B cell (primary cell): Measurements from ENCODE around the gene HMCN1.

Experiments
- EZH2 ChIP-seq: IDR thresholded peaks from 2 replicates; pipeline ENCODE4 v1.6.1; 2012; ENCODE audit warnings: borderline replicate concordance, low read depth, mild to moderate bottlenecking, moderate library complexity, low read length; ENCODE audit not compliant: insufficient read depth, poor library complexity, severe bottlenecking
- TF ChIP-seq, protein P1 (sequence below): fragments of 200-600 bp; IDR thresholded peaks from one replicate; pipeline ENCODE4 v1.8.0; 2022; ENCODE audit warnings: antibody characterized with exemption, mild to moderate bottlenecking

DNA sequence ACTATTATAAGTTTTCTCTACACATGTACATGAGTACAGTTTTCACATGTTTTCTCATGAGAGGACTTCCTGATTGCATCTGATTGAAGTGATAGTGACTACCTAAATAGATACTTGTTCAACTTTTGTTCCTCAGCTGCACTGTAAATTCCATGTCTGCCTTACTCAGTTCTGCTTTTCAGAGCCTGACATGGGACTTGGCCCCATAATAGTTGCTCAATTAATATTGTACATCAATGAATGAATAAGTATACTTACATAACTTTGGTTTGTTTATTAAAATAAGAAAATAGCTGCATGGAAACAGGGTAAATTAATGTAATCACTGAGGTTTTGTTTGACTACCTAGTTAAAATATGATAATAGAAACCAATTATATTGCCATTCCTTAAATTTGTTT is 78.7 kb downstream of the HMCN1 start:
- TF ChIP-seq EZH2, result no peak
- TF ChIP-seq, protein P1, sequence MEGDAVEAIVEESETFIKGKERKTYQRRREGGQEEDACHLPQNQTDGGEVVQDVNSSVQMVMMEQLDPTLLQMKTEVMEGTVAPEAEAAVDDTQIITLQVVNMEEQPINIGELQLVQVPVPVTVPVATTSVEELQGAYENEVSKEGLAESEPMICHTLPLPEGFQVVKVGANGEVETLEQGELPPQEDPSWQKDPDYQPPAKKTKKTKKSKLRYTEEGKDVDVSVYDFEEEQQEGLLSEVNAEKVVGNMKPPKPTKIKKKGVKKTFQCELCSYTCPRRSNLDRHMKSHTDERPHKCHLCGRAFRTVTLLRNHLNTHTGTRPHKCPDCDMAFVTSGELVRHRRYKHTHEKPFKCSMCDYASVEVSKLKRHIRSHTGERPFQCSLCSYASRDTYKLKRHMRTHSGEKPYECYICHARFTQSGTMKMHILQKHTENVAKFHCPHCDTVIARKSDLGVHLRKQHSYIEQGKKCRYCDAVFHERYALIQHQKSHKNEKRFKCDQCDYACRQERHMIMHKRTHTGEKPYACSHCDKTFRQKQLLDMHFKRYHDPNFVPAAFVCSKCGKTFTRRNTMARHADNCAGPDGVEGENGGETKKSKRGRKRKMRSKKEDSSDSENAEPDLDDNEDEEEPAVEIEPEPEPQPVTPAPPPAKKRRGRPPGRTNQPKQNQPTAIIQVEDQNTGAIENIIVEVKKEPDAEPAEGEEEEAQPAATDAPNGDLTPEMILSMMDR, result no peak
